Measurements from ENCODE around the gene FOLR1.
A peak's percentile ranks its signal among the peaks of the same experiment; 100 is the strongest.

FOLR1 gene

DNA sequence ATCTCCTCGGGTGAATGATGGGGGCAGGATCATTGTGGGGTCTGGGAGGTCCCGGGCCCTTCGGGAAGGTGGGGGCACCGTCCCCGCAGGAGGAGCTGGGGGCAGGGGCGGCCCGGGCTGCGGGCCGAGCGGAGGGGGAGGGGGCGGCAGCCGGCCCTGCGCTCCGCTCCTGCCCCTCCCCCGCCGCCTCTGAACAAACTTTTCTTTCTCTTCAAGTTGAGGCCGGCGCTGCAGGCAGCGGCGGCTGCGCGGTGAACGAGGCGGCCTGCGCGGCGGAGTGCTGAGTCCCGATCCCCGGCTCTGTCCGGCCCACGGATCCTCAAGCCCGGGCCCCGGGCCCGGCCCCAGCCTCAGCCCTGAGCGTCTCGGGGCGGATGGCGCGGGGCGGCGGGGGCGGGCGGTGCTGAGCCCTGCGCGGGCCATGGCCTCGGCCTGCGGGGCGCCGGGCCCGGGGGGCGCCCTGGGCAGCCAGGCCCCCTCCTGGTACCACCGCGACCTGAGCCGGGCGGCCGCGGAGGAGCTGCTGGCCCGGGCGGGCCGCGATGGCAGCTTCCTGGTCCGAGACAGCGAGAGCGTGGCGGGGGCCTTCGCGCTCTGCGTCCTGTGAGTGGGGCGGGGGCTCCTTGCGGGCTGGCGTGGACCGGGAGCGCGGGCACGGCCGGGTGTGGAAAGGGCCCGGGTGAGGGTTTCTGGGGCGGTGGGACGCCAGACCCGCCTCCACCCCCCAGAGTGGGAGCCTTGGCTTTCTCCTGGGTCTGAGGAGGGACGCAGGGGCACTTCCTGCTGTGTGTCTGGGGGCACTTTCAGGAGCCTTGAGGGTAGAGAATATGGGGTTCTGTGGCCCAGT is 32.8 kb downstream of the FOLR1 start, which contains the start of gene INPPL1:
TSS of gene INPPL1 (plus strand) at position 204 of the 847 bp plus-strand sequence. CDS start at position 422, 218 bp downstream.
- H3K4me3 ChIP-seq (ENCODE audit: low read depth, low read length), result peak within 1 kb of the TSS; percentile 73
- DNase-seq (ENCODE audit: low read depth, low spot score), result peak; percentile 31
- in situ Hi-C loops (cut with HindIII; ENCODE audit: low sequenced_read_pairs), result no loop called here
- TF ChIP-seq CTCF (IDR thresholded peaks at IDR 0.05; ENCODE audit: low read depth, low read length), result no peak

- in situ Hi-C loops (cut with HindIII; ENCODE audit: low sequenced_read_pairs), result no loop called here
- no peak for DNase-seq (ENCODE audit: low read depth, low spot score)
- peak overlapping the region; percentile 73 for H3K4me3 ChIP-seq (ENCODE audit: low read depth, low read length)
- TF ChIP-seq CTCF (IDR thresholded peaks at IDR 0.05; ENCODE audit: low read depth, low read length), result no peak
These were observed 33.5 kb downstream of the FOLR1 start for GRCh38 chr11:72225411-72225951.

DNA sequence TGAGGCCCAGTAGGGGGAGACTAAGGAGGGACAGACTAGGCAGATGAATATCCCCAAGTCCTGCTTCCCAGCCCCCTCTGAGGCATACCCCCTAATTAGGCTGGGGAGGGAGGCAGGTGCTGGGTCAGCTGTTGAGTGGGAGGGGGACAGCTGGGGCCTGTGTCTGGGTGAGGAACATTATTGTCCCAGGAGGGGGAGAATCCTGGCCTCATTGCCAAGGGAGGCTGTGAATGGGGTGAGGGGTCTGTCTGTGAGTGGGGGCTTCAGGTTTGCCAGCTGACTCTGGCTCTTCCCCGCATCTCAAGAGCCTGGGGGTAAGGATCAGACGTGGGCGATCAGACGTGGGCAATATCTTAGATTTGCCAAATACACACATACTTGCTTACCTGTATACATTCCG is 34.8 kb downstream of the FOLR1 start:
- no peak for TF ChIP-seq CTCF (IDR thresholded peaks at IDR 0.05; ENCODE audit: low read depth, low read length)
- no peak for DNase-seq (ENCODE audit: low read depth, low spot score)
- H3K4me3 ChIP-seq (ENCODE audit: low read depth, low read length), result no peak overlapping the region
- in situ Hi-C loops (cut with HindIII; ENCODE audit: low sequenced_read_pairs), result no loop called here

DNA sequence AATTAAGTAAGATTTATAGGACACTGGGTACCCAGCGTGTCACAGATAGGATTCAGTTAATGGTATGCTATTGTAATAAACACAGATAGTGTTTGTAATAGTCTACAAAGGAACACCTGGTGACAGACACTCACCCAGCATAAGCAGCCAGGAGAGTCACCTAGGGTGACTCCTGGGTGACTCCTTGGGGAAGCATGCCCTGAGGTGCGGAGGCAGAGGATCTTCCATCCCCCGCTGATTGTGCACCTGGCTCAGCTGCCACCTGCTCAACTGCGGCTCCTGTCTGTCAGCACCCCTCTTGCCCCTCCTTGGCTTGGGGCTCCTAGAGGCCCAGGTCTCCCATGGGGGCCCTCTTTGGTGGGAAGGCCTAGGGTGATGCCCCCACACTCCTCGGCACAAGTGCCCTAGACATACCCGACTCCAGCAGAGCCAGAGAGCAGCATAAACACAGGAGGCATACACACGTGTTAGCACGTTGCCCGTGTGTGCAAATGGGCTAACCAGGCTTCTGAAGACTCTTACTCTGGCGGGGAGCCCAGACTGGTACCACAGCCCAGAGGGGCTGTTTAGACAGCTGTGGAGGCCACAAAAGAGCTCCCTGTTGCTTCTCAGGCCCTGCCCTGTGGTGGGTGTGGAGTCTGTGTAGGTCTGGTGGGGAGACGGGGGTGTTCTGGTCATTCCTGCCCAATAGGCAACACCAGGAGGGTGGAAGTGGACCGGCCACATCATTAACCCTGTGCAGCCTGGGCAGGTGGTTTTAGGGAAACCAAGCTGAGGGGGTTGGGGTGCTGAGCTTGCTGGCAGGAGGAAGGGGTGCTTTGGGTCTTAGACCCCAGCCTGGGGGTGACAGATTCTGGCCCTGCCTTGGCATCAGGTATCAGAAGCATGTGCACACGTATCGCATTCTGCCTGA is 35.6 kb downstream of the FOLR1 start:
- in situ Hi-C loops (cut with HindIII; ENCODE audit: low sequenced_read_pairs), result no loop called here
- no peak overlapping the region for H3K4me3 ChIP-seq (ENCODE audit: low read depth, low read length)
- no peak for TF ChIP-seq CTCF (IDR thresholded peaks at IDR 0.05; ENCODE audit: low read depth, low read length)
- peak; percentile 86 for DNase-seq (ENCODE audit: low read depth, low spot score)

- in situ Hi-C loops (cut with HindIII; ENCODE audit: low sequenced_read_pairs), result no loop called here
- peak; percentile 41 for TF ChIP-seq CTCF (IDR thresholded peaks at IDR 0.05; ENCODE audit: low read depth, low read length)
- DNase-seq (ENCODE audit: low read depth, low spot score), result no peak
- no peak overlapping the region for H3K4me3 ChIP-seq (ENCODE audit: low read depth, low read length)
These were observed 36.4 kb downstream of the FOLR1 start for GRCh38 chr11:72228229-72228843.

DNA sequence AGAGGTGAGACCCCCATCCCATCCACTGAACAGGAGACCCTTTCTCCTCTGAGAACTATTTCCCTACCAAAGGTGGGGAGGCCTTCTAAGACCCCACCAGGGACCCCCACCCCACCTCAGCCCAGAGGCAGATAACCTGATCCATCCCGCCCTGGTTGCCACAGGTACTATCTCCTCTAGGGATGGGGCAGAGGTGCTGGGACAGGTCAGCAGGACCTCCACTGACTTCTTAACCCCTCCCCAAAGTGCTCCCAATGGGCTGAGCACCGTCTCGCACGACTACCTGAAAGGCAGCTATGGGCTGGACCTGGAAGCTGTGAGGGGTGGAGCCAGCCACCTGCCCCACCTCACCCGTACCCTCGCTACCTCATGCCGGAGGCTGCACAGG is 36.9 kb downstream of the FOLR1 start:
- no peak overlapping the region for H3K4me3 ChIP-seq (ENCODE audit: low read depth, low read length)
- TF ChIP-seq CTCF (IDR thresholded peaks at IDR 0.05; ENCODE audit: low read depth, low read length), result no peak
- in situ Hi-C loops (cut with HindIII; ENCODE audit: low sequenced_read_pairs), result no loop called here
- DNase-seq (ENCODE audit: low read depth, low spot score), result no peak
